Stimulated activated CD4-positive, alpha-beta T cell treated with anti-CD3 and anti-CD28 coated beads, Interleukin-1b, Interleukin-23, amount 100 ng/mL, for 4 hours (primary cell): Measurements from ENCODE around the gene PRKCZ.
A peak's percentile ranks its signal among the peaks of the same experiment; 100 is the strongest.

Source experiments
- DNase-seq, 2 donors: peaks; one replicate each; pipeline ENCODE4 v3.0.0-alpha.2; 2020; ENCODE audit warnings: low read depth in 2 of 2

PRKCZ gene

GRCh38 chr1:2209400-2210083 is 159.3 kb downstream of the PRKCZ start:
- no peak for DNase-seq

GRCh38 chr1:2210084-2210653 is 160.0 kb downstream of the PRKCZ start:
- DNase-seq: no peak

GRCh38 chr1:2210786-2211185 is 160.6 kb downstream of the PRKCZ start:
- DNase-seq: no peak

- DNase-seq: no peak
Observed at GRCh38 chr1:2212274-2212531, 162.0 kb downstream of the PRKCZ start.

- DNase-seq: no peak
Observed at GRCh38 chr1:2212532-2213491, 162.6 kb downstream of the PRKCZ start.

GRCh38 chr1:2213576-2214505 is 163.6 kb downstream of the PRKCZ start:
- DNase-seq: no peak

GRCh38 chr1:2214541-2215241 is 164.5 kb downstream of the PRKCZ start:
- no peak for DNase-seq

GRCh38 chr1:2215329-2215728 is 165.1 kb downstream of the PRKCZ start:
- no peak for DNase-seq

- DNase-seq: no peak
Observed at GRCh38 chr1:2215909-2216766, 165.9 kb downstream of the PRKCZ start.

- no peak for DNase-seq
Observed at GRCh38 chr1:2216767-2217058, 166.5 kb downstream of the PRKCZ start.

- no peak for DNase-seq
Observed at GRCh38 chr1:2221271-2221670, 171.1 kb downstream of the PRKCZ start.

- no peak for DNase-seq
Observed at GRCh38 chr1:2224170-2224584, 174.0 kb downstream of the PRKCZ start.

GRCh38 chr1:2224631-2225428 is 174.6 kb downstream of the PRKCZ start:
- DNase-seq: no peak

GRCh38 chr1:2226525-2227345 is 176.5 kb downstream of the PRKCZ start:
- DNase-seq: no peak

- peak; percentile 88 to 93 for DNase-seq
Observed at GRCh38 chr1:2227346-2228156, 177.3 kb downstream of the PRKCZ start.

GRCh38 chr1:2228157-2228594 is 178.0 kb downstream of the PRKCZ start, which contains the start of gene SKI:
Gene SKI, plus strand, starts transcription at chr1:2228319. Its CDS starts 448 bp downstream, at chr1:2228767.
- no peak for DNase-seq

- DNase-seq: no peak
Observed at GRCh38 chr1:2228694-2229036, 178.5 kb downstream of the PRKCZ start.
